Fibroblast of lung (primary cell): ENCODE measurements around the gene RAB40B.

ENCODE experiments used
- EZH2 ChIP-seq: IDR thresholded peaks from 2 replicates; pipeline ENCODE4 v1.5.1; 2012; ENCODE audit warnings: low read length, control low read depth, mild to moderate bottlenecking; ENCODE audit errors: missing control alignments
- TF ChIP-seq, protein P1 (sequence below), 2 donors: IDR thresholded peaks in 1 of 2; conservative IDR thresholded peaks in 1 of 2; 1 replicate in 1 of 2; 2 replicates in 1 of 2; pipeline ENCODE4 v1.5.1; 2011 to 2012; ENCODE audit warnings: low read length in 2 of 2, control low read depth in 1 of 2, inconsistent platforms in 1 of 2, low read depth in 1 of 2, mild to moderate bottlenecking in 1 of 2

DNA sequence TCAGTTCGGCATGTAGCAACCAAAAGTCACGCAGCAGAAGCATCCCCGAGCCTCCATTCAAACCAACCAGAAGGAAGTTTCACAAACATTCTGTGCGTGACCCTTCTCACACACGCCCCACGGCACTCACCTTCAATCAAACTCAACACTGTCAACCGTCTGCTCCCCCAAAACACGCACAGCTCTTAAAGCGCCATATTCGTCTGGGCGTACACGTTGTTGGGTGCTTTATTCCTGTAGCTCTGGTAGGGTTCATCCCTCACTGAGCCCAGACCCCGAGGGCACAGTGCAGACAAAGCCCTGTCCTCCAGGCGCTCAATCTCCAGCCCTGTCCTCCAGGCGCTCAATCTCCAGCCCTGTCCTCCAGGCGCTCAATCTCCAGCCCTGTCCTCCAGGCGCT, 2.2 kb downstream of the RAB40B start:
- TF ChIP-seq, protein P1, sequence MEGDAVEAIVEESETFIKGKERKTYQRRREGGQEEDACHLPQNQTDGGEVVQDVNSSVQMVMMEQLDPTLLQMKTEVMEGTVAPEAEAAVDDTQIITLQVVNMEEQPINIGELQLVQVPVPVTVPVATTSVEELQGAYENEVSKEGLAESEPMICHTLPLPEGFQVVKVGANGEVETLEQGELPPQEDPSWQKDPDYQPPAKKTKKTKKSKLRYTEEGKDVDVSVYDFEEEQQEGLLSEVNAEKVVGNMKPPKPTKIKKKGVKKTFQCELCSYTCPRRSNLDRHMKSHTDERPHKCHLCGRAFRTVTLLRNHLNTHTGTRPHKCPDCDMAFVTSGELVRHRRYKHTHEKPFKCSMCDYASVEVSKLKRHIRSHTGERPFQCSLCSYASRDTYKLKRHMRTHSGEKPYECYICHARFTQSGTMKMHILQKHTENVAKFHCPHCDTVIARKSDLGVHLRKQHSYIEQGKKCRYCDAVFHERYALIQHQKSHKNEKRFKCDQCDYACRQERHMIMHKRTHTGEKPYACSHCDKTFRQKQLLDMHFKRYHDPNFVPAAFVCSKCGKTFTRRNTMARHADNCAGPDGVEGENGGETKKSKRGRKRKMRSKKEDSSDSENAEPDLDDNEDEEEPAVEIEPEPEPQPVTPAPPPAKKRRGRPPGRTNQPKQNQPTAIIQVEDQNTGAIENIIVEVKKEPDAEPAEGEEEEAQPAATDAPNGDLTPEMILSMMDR (conservative IDR thresholded peaks at IDR 0.05 in 1 of 2, IDR thresholded peaks at IDR 0.05 in 1 of 2; ENCODE audit: low read depth in 1 of 2, low read length in 2 of 2): no peak
- no peak for TF ChIP-seq EZH2
